HepG2 (cell line): ENCODE measurements around the gene HAUS7.

Experiments
- ARNTL ChIP-seq: sonication (generic); formaldehyde crosslinking; IDR thresholded peaks from 2 replicates; pipeline ENCODE4 v1.4.0; 2020; ENCODE audit warnings: mild to moderate bottlenecking, missing genetic modification reagents
- ELF4 ChIP-seq: sonication (generic); formaldehyde crosslinking; IDR thresholded peaks from 2 replicates; pipeline ENCODE4 v1.5.0; 2020; ENCODE audit warnings: missing genetic modification reagents, mild to moderate bottlenecking, moderate library complexity, borderline replicate concordance
- FOXA1 ChIP-seq, 2 experiments: fragments of 450-650 bp in 1 of 2; sonication (generic) in 1 of 2; formaldehyde crosslinking in 1 of 2; IDR thresholded peaks; 2 replicates each; pipeline versions ENCODE4 v1.4.0 to v1.6.1; 2016 to 2020; ENCODE audit warnings: missing genetic modification reagents in 1 of 2
- JUND ChIP-seq: sonication (generic); formaldehyde crosslinking; IDR thresholded peaks from 2 replicates; pipeline ENCODE4 v1.8.0; 2022; ENCODE audit warnings: mild to moderate bottlenecking, missing genetic modification reagents
- KLF13 ChIP-seq: sonication (generic); formaldehyde crosslinking; IDR thresholded peaks from 2 replicates; pipeline ENCODE4 v1.4.0; 2020; ENCODE audit warnings: mild to moderate bottlenecking, missing genetic modification reagents
- POLR2A ChIP-seq, 2 experiments: IDR thresholded peaks; 2 replicates each; pipeline ENCODE4 v1.6.1; 2011; ENCODE audit warnings: low read depth in 2 of 2, low read length in 2 of 2, mild to moderate bottlenecking in 1 of 2, moderate library complexity in 1 of 2; ENCODE audit not compliant: insufficient read depth in 1 of 2
- SP1 ChIP-seq, 2 experiments: fragments of 450-650 bp in 1 of 2; sonication (generic) in 1 of 2; formaldehyde crosslinking in 1 of 2; IDR thresholded peaks; 2 replicates each; pipeline versions ENCODE4 v1.4.0 to v1.6.1; 2016 to 2020; ENCODE audit warnings: missing genetic modification reagents in 1 of 2
- ZNF232 ChIP-seq: sonication (generic); formaldehyde crosslinking; IDR thresholded peaks from 2 replicates; pipeline ENCODE4 v1.4.0; 2020; ENCODE audit warnings: missing genetic modification reagents, borderline replicate concordance
- ZNF274 ChIP-seq: sonication (generic); formaldehyde crosslinking; IDR thresholded peaks from 2 replicates; pipeline ENCODE4 v1.5.1; 2020; ENCODE audit warnings: mild to moderate bottlenecking, missing genetic modification reagents
- ZNF296 ChIP-seq: sonication (generic); formaldehyde crosslinking; conservative IDR thresholded peaks from 2 replicates; pipeline ENCODE4 v1.5.0; 2020; ENCODE audit warnings: mild to moderate bottlenecking, missing genetic modification reagents
- TF ChIP-seq, protein P1 (sequence below): sonication (generic); formaldehyde crosslinking; IDR thresholded peaks from 2 replicates; pipeline ENCODE4 v1.5.0; 2020; ENCODE audit warnings: mild to moderate bottlenecking, missing genetic modification reagents, moderate library complexity
- TF ChIP-seq, protein P2 (sequence below): sonication (generic); formaldehyde crosslinking; IDR thresholded peaks from 2 replicates; pipeline ENCODE4 v1.5.0; 2020; ENCODE audit warnings: mild to moderate bottlenecking, missing genetic modification reagents, borderline replicate concordance

DNA sequence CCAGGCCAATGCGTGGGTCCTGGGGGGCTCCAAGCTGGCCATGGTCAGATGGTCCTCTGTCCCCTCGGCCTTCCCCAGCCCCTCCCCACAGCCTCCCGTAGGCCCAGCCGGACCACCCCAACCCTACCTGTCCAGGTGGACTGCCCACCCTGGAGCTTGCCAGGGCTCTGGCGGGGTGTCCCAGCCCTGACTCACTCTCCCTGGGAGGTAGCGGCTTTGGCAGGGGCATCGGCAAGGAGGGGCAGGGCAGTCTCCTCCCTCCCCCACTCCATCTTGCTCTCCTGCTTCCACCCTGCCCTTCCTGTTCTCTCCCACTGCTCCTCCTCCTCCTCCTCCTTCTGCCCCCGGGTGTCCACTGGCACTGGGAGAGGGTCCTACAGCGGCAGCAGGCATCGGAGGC is 31.8 kb upstream of the HAUS7 start:
- no peak for TF ChIP-seq ELF4
- TF ChIP-seq, protein P1, sequence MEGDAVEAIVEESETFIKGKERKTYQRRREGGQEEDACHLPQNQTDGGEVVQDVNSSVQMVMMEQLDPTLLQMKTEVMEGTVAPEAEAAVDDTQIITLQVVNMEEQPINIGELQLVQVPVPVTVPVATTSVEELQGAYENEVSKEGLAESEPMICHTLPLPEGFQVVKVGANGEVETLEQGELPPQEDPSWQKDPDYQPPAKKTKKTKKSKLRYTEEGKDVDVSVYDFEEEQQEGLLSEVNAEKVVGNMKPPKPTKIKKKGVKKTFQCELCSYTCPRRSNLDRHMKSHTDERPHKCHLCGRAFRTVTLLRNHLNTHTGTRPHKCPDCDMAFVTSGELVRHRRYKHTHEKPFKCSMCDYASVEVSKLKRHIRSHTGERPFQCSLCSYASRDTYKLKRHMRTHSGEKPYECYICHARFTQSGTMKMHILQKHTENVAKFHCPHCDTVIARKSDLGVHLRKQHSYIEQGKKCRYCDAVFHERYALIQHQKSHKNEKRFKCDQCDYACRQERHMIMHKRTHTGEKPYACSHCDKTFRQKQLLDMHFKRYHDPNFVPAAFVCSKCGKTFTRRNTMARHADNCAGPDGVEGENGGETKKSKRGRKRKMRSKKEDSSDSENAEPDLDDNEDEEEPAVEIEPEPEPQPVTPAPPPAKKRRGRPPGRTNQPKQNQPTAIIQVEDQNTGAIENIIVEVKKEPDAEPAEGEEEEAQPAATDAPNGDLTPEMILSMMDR (CRISPR knock-in tag): no peak
- no peak for TF ChIP-seq ZNF296
- TF ChIP-seq, protein P2, sequence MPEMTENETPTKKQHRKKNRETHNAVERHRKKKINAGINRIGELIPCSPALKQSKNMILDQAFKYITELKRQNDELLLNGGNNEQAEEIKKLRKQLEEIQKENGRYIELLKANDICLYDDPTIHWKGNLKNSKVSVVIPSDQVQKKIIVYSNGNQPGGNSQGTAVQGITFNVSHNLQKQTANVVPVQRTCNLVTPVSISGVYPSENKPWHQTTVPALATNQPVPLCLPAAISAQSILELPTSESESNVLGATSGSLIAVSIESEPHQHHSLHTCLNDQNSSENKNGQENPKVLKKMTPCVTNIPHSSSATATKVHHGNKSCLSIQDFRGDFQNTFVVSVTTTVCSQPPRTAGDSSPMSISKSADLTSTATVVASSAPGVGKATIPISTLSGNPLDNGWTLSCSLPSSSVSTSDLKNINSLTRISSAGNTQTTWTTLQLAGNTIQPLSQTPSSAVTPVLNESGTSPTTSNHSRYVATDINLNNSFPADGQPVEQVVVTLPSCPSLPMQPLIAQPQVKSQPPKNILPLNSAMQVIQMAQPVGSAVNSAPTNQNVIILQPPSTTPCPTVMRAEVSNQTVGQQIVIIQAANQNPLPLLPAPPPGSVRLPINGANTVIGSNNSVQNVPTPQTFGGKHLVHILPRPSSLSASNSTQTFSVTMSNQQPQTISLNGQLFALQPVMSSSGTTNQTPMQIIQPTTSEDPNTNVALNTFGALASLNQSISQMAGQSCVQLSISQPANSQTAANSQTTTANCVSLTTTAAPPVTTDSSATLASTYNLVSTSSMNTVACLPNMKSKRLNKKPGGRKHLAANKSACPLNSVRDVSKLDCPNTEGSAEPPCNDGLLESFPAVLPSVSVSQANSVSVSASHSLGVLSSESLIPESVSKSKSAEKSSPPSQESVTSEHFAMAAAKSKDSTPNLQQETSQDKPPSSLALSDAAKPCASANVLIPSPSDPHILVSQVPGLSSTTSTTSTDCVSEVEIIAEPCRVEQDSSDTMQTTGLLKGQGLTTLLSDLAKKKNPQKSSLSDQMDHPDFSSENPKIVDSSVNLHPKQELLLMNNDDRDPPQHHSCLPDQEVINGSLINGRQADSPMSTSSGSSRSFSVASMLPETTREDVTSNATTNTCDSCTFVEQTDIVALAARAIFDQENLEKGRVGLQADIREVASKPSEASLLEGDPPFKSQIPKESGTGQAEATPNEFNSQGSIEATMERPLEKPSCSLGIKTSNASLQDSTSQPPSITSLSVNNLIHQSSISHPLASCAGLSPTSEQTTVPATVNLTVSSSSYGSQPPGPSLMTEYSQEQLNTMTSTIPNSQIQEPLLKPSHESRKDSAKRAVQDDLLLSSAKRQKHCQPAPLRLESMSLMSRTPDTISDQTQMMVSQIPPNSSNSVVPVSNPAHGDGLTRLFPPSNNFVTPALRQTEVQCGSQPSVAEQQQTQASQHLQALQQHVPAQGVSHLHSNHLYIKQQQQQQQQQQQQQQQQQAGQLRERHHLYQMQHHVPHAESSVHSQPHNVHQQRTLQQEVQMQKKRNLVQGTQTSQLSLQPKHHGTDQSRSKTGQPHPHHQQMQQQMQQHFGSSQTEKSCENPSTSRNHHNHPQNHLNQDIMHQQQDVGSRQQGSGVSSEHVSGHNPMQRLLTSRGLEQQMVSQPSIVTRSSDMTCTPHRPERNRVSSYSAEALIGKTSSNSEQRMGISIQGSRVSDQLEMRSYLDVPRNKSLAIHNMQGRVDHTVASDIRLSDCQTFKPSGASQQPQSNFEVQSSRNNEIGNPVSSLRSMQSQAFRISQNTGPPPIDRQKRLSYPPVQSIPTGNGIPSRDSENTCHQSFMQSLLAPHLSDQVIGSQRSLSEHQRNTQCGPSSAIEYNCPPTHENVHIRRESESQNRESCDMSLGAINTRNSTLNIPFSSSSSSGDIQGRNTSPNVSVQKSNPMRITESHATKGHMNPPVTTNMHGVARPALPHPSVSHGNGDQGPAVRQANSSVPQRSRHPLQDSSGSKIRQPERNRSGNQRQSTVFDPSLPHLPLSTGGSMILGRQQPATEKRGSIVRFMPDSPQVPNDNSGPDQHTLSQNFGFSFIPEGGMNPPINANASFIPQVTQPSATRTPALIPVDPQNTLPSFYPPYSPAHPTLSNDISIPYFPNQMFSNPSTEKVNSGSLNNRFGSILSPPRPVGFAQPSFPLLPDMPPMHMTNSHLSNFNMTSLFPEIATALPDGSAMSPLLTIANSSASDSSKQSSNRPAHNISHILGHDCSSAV: no peak
- no peak for TF ChIP-seq FOXA1 (IDR thresholded peaks at IDR 0.05)
- no peak for TF ChIP-seq FOXA1 (CRISPR knock-in tag; IDR thresholded peaks at IDR 0.05)
- TF ChIP-seq ARNTL (CRISPR knock-in tag): no peak
- no peak for TF ChIP-seq JUND
- no peak for TF ChIP-seq POLR2A (IDR thresholded peaks at IDR 0.05; ENCODE audit: insufficient read depth in 1 of 2, low read depth in 2 of 2, low read length in 2 of 2)
- no peak for TF ChIP-seq ZNF232 (CRISPR knock-in tag)
- TF ChIP-seq ZNF274 (CRISPR knock-in tag): no peak
- no peak for TF ChIP-seq SP1 (IDR thresholded peaks at IDR 0.05)
- no peak for TF ChIP-seq SP1 (CRISPR knock-in tag; IDR thresholded peaks at IDR 0.05)
- TF ChIP-seq KLF13: no peak
